Glutamatergic neuron (in vitro differentiated cells): ENCODE results near the gene ADAM17. TPM values are rescaled to one million over a fixed set of nuclear protein-coding genes. Genes with fewer than 3 reads are reported as not detected.
"Not testable (repeated sequence)": the region's sequence is repeated elsewhere in the genome, so short reads cannot be mapped to it uniquely, and the experiment has no call there.

ENCODE experiments used
- DNase-seq: peaks from one replicate; pipeline ENCODE4 v3.0.0; 2022
- H3K27ac Mint-ChIP-seq: one replicate; pipeline ENCODE4 v1.8.0; 2020; ENCODE audit warnings: mild to moderate bottlenecking, mixed read lengths, inconsistent platforms; ENCODE audit not compliant: unreplicated experiment
- H3K27me3 Mint-ChIP-seq: one replicate; pipeline ENCODE4 v1.8.0; 2020; ENCODE audit warnings: mild to moderate bottlenecking, moderate library complexity, mixed read lengths, inconsistent platforms; ENCODE audit not compliant: unreplicated experiment
- H3K36me3 Mint-ChIP-seq: one replicate; pipeline ENCODE4 v1.8.0; 2020; ENCODE audit warnings: mild to moderate bottlenecking, mixed read lengths, inconsistent platforms; ENCODE audit not compliant: unreplicated experiment
- H3K4me1 Mint-ChIP-seq: one replicate; pipeline ENCODE4 v1.8.0; 2020; ENCODE audit warnings: mild to moderate bottlenecking, low read depth, mixed read lengths, inconsistent platforms; ENCODE audit not compliant: unreplicated experiment
- H3K4me3 Mint-ChIP-seq: one replicate; pipeline ENCODE4 v1.8.0; 2020; ENCODE audit warnings: mild to moderate bottlenecking, mixed read lengths, inconsistent platforms; ENCODE audit not compliant: unreplicated experiment
- H3K9me3 Mint-ChIP-seq: one replicate; pipeline ENCODE4 v1.8.0; 2020; ENCODE audit warnings: mild to moderate bottlenecking, moderate library complexity, mixed read lengths, inconsistent platforms; ENCODE audit not compliant: unreplicated experiment
- total RNA-seq: library from RNA; stranded (reverse); fragmentation: NEBNext Ultra II Directional; extraction: Animal tissue kit (Norgen Biotek cat#: 25700); gene quantifications from one replicate; pipeline ENCODE4 v1.2.1, GENCODE V29; 2021; ENCODE audit not compliant: unreplicated experiment
- TF ChIP-seq, protein P1 (sequence below): fragments of 200-600 bp; sonication (generic); IDR thresholded peaks from one replicate; pipeline ENCODE4 v1.5.0; 2021; ENCODE audit not compliant: partially characterized antibody, unreplicated experiment

The ADAM17 gene
- total RNA-seq, 1 donor from 2014 or later: 23.8 TPM

- TF ChIP-seq, protein P1, sequence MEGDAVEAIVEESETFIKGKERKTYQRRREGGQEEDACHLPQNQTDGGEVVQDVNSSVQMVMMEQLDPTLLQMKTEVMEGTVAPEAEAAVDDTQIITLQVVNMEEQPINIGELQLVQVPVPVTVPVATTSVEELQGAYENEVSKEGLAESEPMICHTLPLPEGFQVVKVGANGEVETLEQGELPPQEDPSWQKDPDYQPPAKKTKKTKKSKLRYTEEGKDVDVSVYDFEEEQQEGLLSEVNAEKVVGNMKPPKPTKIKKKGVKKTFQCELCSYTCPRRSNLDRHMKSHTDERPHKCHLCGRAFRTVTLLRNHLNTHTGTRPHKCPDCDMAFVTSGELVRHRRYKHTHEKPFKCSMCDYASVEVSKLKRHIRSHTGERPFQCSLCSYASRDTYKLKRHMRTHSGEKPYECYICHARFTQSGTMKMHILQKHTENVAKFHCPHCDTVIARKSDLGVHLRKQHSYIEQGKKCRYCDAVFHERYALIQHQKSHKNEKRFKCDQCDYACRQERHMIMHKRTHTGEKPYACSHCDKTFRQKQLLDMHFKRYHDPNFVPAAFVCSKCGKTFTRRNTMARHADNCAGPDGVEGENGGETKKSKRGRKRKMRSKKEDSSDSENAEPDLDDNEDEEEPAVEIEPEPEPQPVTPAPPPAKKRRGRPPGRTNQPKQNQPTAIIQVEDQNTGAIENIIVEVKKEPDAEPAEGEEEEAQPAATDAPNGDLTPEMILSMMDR: no peak
- Mint-ChIP-seq H3K27ac (no peak overlapping the region), H3K9me3 (peaks cover 9% of the 10 kb centered on the region), H3K4me1 (peaks cover 10% of the 10 kb centered on the region), H3K36me3 (peaks cover 24% of the 10 kb centered on the region), H3K27me3 (no peaks in the 10 kb centered on the region), H3K4me3 (no peak overlapping the region)
- no peak for DNase-seq
Observed at GRCh38 chr2:9596621-9597311, 41.1 kb upstream of the ADAM17 start.

DNA sequence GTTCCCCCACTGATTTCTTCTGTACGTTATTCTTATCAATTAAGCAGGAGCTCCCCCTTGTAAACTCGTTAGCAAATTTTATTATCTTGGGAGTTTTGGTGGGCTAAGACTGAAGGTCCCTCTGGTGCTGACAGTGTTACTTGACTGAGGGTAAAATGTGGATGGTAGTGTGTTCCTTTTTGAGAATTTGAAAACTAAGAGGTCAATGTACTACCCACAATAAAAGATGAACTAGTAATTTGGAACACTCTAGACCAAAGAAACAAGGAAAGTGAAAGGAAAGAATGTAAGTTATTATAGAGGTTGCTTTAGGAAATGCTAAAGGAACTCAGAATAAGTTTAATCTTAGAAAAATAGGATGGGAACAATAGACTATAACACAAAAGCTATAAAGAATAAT lies 40.1 kb upstream of the ADAM17 start:
- no peak overlapping the region for H3K4me3 Mint-ChIP-seq
- TF ChIP-seq, protein P1: no peak

GRCh38 chr2:9595256-9595655 lies 39.6 kb upstream of the ADAM17 start:
- H3K9me3 Mint-ChIP-seq, H3K4me1 Mint-ChIP-seq, H3K4me3 Mint-ChIP-seq, DNase-seq, H3K27me3 Mint-ChIP-seq, H3K27ac Mint-ChIP-seq: not testable (repeated sequence)
- peaks cover 24% of the 10 kb centered on the region for H3K36me3 Mint-ChIP-seq

More for the DNA sequence above, 40.1 kb upstream of the ADAM17 start:
- no peak overlapping the region for H3K27ac Mint-ChIP-seq
- peaks cover 10% of the 10 kb centered on the region for H3K4me1 Mint-ChIP-seq
- peaks cover 9% of the 10 kb centered on the region for H3K9me3 Mint-ChIP-seq
- DNase-seq: no peak
- H3K36me3 Mint-ChIP-seq: peaks cover 24% of the 10 kb centered on the region
- no peaks in the 10 kb centered on the region for H3K27me3 Mint-ChIP-seq

DNA sequence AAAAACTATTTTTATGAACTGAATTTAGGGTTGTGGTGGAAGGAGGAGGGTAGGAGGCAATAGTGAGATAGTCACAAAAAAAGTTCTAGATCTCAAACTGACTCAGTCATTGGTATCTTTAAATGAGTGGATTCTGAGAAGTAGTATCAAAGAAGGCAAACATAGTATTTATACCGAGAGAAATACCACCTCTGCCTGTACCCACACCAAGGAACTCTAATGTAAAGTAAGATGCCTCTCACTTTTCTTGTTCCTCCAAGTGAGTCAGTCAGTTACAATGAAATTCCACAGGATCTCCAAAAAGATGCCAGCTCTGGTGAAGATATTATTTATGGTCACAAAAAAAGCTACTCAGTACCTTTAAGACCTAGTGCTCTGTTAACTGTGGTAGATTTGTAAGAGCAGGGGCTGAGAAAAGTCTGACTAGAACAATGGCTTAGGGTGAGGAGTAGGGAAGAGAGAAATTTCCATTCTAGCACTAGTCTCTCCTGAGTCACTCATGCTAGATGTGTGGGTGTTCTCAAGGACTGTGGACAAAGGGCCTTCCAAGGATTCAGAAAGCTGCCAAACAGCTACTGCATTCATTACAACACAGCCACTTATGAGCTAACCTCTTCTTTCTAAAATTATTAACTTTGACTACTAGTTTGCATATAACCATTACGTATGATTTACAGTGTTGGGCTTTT lies 38.9 kb upstream of the ADAM17 start:
- H3K4me1 Mint-ChIP-seq: peaks cover 10% of the 10 kb centered on the region
- H3K4me3 Mint-ChIP-seq: no peak overlapping the region
- TF ChIP-seq, protein P1: no peak
- peaks cover 16% of the 10 kb centered on the region for H3K36me3 Mint-ChIP-seq
- H3K9me3 Mint-ChIP-seq: peaks cover 5% of the 10 kb centered on the region
- peak overlapping the region; percentile 54 for H3K27ac Mint-ChIP-seq
- H3K27me3 Mint-ChIP-seq: no peaks in the 10 kb centered on the region
- DNase-seq: no peak

DNA sequence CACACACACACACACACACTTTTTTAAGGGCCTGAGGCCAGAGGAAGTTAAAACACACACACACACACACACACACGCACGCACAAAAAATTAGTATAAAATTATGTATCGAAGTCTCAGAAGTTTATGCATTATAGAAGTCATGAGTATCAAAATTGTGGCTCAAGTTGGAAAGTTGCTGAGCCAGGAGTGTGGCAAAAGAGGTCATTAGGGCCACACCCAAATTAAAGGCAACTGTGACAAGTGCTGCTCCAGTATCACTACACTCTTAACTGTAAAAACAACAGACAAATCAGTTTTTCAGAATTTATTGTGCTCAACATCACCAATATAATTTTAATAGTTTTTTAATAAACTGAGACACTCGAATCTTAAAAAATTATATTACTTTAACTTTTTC lies 38.3 kb upstream of the ADAM17 start:
- no peak overlapping the region for H3K4me3 Mint-ChIP-seq
- no peak for DNase-seq
- H3K36me3 Mint-ChIP-seq: peaks cover 12% of the 10 kb centered on the region
- TF ChIP-seq, protein P1: no peak
- no peaks in the 10 kb centered on the region for H3K27me3 Mint-ChIP-seq
- peaks cover 3% of the 10 kb centered on the region for H3K9me3 Mint-ChIP-seq
- no peak overlapping the region for H3K27ac Mint-ChIP-seq
- H3K4me1 Mint-ChIP-seq: peaks cover 10% of the 10 kb centered on the region
